ENCODE measurements around the gene SUCO. TPM values are rescaled to one million over a fixed set of nuclear protein-coding genes. Genes with fewer than 3 reads are reported as not detected.

The SUCO gene
- total and polyA plus RNA-seq, 2 experiments from 2014 or later = 18.0 to 49.8 TPM

DNA sequence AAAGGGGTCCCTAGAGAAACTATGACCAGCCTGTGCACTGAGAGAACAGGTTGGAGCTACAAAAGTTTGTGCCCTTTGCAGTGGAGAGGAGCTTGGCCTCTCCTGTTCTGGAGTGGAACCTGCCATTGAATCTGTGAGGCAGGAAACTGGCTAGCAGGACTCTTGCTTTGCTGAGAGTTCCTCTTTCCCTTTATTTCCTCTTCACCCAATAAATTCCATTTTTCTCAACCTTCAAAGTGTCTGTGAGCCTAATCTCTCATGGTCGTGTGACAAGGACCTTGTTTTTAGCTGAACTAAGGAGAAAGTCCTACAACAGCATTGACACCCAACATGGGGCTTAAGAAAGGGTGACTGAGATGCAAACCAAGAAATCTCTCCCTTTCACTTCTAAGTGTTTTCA lies 83.2 kb downstream of the SUCO start (continued):
- TF ChIP-seq ZNF462 (CRISPR knock-in tag; IDR thresholded peaks at IDR 0.05) (no peak), STAT1 (IDR thresholded peaks at IDR 0.05; ENCODE audit: unreplicated experiment) (no peak), NANOG (IDR thresholded peaks at IDR 0.05; ENCODE audit: borderline replicate concordance) (no peak), POLR2AphosphoS5 (IDR thresholded peaks at IDR 0.05; ENCODE audit: low read depth) (no peak), EZH2 (IDR thresholded peaks at IDR 0.05; ENCODE audit: low read depth, unreplicated experiment) (no peak), JUNB (IDR thresholded peaks at IDR 0.05; ENCODE audit: unreplicated experiment) (no peak), ZNF331 (CRISPR knock-in tag; IDR thresholded peaks at IDR 0.05; ENCODE audit: low read depth) (no peak)

- Histone ChIP-seq H3F3A (replicated peaks; ENCODE audit: low read depth) (no peaks in the 10 kb centered on the region), H4K20me1 (replicated peaks; ENCODE audit: insufficient read depth) (no peaks in the 10 kb centered on the region), H3K9me2 (ENCODE audit: insufficient read depth) (no peaks in the 10 kb centered on the region), H2AFZ (no peak overlapping the region), H3K27ac (ENCODE audit: low read depth) (no peak overlapping the region), H3K27me3 (ENCODE audit: insufficient read depth) (no peaks in the 10 kb centered on the region), H3K36me3 (ENCODE audit: insufficient read depth) (no peaks in the 10 kb centered on the region; the same call in 1 of the 2 replicates), H3K4me1 (ENCODE audit: insufficient read depth) (no peaks in the 10 kb centered on the region), H3K4me3 (no peak overlapping the region), H3K4me2 (no peak overlapping the region), H3K79me2 (replicated peaks; ENCODE audit: insufficient read depth) (no peaks in the 10 kb centered on the region)
- no peak overlapping the region for H3K4me3 Mint-ChIP-seq
- H3K4me1 Mint-ChIP-seq = no peaks in the 10 kb centered on the region; the same call in 2 of the 3 replicates
- ATAC-seq (no peak), DNase-seq (ENCODE audit: low spot score) (no peak)
- H3K27me3 Mint-ChIP-seq (ENCODE audit: insufficient read depth, low read depth, poor library complexity) = peaks cover 9% of the 10 kb centered on the region
- H3K27ac Mint-ChIP-seq = no peak overlapping the region
- H3K36me3 Mint-ChIP-seq (ENCODE audit: low read depth) = peaks cover 45% of the 10 kb centered on the region
- peaks cover 64% of the 10 kb centered on the region for H3K9me3 Mint-ChIP-seq
- TF ChIP-seq REST (IDR thresholded peaks at IDR 0.05; ENCODE audit: unreplicated experiment) (no peak), ZNF114 (CRISPR knock-in tag; IDR thresholded peaks at IDR 0.05) (no peak), CTCF (conservative IDR thresholded peaks at IDR 0.05; ENCODE audit: low read depth in 2 of 2) (no peak), NANOG (IDR thresholded peaks at IDR 0.05; ENCODE audit: borderline replicate concordance) (no peak), EZH2 (IDR thresholded peaks at IDR 0.05; ENCODE audit: low read depth, unreplicated experiment) (no peak), EZH2phosphoT487 (IDR thresholded peaks at IDR 0.05; ENCODE audit: unreplicated experiment) (no peak), POLR2AphosphoS5 (IDR thresholded peaks at IDR 0.05; ENCODE audit: low read depth) (no peak), STAT1 (IDR thresholded peaks at IDR 0.05; ENCODE audit: unreplicated experiment) (no peak), ZNF331 (CRISPR knock-in tag; IDR thresholded peaks at IDR 0.05; ENCODE audit: low read depth) (no peak)
Measured at GRCh38 chr1:172616636-172617035, 83.7 kb downstream of the SUCO start.
